Measurements from ENCODE around the gene CIB4.

DNA sequence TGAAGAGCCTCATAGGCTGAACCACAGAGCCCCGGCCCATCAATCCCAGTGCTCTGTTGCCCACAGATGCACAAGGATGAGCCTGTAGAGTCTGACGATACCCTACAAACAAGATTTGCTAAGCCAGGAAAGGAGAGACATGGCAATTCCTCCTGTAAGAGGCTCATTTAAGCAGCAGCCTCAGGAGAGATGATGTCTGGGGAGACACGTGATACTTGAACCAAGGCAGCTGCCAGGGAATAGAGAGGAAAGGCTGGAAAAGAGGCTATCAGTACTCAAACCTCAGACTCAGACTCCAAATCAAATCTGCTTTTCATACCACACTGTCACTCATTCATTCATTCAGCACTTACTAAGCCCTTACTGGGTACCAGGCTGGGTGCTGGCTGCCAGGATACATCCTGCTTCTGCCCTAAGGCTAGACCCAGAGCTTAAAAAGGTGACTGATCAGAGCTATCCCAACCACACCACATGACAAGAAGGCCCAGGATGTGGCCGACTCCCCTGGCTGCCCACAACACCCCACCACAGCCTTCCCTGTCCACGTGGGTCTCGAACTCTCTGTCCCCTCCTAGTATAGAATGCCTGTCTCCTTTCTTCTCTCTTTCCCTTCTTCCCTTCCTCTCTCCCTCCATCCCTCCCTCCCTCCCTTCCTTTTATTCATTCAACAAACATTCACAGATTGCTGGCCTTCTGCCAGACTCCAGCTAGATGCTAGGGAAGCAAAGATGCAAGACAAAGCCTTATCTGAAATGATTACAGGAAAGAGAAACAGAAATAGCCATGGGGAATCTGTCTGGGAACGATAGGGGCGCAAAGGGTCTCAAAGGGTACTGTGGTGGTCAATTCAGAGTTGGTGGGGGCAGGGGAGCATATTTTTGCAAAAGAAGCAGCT is 27.9 kb upstream of the CIB4 start:
- TF ChIP-seq GATA3 (IDR thresholded peaks at IDR 0.05; ENCODE audit: low read depth, low read length) (no peak), GATA2 (IDR thresholded peaks at IDR 0.05; ENCODE audit: low read depth, low read length) (no peak)
